Measurements from ENCODE around the gene CELA3A. TPM values are rescaled to one million over a fixed set of nuclear protein-coding genes. Genes with fewer than 3 reads are reported as not detected.
A peak's percentile ranks its signal among the peaks of the same experiment; 100 is the strongest.
"Not testable (repeated sequence)": the region's sequence is repeated elsewhere in the genome, so short reads cannot be mapped to it uniquely, and the experiment has no call there.

Gene CELA3A
- total RNA-seq, 1 donor from 2014 or later, result 3.1 TPM

DNA sequence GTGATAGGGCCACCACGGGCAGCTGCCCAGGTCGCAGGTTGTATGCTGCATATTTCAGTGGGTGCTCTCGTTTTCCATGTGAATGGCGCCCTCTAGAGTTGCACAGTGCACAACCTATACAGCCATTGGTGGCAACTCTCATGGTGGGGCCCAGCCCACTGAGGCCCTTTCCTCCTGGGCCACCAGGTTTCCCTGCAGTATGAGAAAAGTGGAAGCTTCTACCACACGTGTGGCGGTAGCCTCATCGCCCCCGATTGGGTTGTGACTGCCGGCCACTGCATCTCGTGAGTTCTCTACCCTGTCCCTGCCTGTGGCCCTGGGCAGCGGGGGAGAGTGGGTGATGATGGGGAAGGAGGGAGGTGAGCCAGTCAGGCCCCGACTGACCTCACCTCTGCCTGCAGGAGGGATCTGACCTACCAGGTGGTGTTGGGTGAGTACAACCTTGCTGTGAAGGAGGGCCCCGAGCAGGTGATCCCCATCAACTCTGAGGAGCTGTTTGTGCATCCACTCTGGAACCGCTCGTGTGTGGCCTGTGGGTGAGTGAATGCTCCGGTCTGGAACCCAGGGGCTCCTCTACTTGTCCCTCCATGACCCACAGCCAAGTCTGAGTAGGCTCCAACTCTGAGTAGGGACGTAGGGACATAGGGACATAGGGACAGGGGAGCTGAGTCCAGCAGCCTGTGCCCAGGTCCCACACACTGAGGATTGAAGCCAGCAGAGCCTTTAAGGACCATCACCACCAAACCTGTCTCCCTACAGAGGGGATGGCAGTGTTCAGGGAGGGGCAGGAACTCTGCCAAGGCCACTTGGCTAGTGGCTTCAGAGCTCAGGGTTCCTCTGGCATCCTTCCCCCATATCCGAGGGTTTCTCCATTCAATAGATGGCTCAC is 4.0 kb downstream of the CELA3A start:
- TF ChIP-seq, protein P1, sequence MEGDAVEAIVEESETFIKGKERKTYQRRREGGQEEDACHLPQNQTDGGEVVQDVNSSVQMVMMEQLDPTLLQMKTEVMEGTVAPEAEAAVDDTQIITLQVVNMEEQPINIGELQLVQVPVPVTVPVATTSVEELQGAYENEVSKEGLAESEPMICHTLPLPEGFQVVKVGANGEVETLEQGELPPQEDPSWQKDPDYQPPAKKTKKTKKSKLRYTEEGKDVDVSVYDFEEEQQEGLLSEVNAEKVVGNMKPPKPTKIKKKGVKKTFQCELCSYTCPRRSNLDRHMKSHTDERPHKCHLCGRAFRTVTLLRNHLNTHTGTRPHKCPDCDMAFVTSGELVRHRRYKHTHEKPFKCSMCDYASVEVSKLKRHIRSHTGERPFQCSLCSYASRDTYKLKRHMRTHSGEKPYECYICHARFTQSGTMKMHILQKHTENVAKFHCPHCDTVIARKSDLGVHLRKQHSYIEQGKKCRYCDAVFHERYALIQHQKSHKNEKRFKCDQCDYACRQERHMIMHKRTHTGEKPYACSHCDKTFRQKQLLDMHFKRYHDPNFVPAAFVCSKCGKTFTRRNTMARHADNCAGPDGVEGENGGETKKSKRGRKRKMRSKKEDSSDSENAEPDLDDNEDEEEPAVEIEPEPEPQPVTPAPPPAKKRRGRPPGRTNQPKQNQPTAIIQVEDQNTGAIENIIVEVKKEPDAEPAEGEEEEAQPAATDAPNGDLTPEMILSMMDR (IDR thresholded peaks at IDR 0.05; ENCODE audit: unreplicated experiment), result peak; percentile 53
- H3K36me3 Mint-ChIP-seq (ENCODE audit: insufficient read depth); H3K4me3 Mint-ChIP-seq (ENCODE audit: low read depth); H3K27me3 Mint-ChIP-seq; H3K9me3 Mint-ChIP-seq (ENCODE audit: low read depth); H3K4me1 Mint-ChIP-seq (ENCODE audit: low read depth): not testable (repeated sequence)
- peak; percentile 33 for DNase-seq (ENCODE audit: low spot score, unreplicated experiment)
- H3K27ac Mint-ChIP-seq, result peak overlapping the region; percentile 69

- not testable (repeated sequence) for H3K27ac Mint-ChIP-seq; H3K27me3 Mint-ChIP-seq; H3K4me1 Mint-ChIP-seq (ENCODE audit: low read depth); DNase-seq (ENCODE audit: low spot score, unreplicated experiment); H3K4me3 Mint-ChIP-seq (ENCODE audit: low read depth); H3K9me3 Mint-ChIP-seq (ENCODE audit: low read depth); H3K36me3 Mint-ChIP-seq (ENCODE audit: insufficient read depth)
Measured at GRCh38 chr1:22006736-22007135, 5.3 kb downstream of the CELA3A start.

GRCh38 chr1:22007262-22007661 is 5.8 kb downstream of the CELA3A start:
- not testable (repeated sequence) for H3K27me3 Mint-ChIP-seq; H3K36me3 Mint-ChIP-seq (ENCODE audit: insufficient read depth)

DNA sequence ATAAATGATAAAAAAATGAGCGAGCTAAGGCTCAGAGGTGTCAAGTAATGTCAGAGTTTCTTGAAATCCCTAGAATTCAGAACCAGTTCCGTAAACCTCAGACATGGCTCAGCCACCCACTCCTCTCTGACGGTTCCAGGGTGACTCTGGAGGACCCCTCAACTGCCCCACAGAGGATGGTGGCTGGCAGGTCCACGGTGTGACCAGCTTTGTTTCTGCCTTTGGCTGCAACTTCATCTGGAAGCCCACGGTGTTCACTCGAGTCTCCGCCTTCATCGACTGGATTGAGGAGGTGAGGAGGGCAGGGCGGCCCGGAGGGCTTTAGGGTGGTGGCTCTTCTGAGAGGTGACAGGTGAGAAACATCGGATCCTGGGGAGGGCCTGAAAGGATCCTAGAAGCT is 8.1 kb downstream of the CELA3A start:
- H3K36me3 Mint-ChIP-seq (ENCODE audit: insufficient read depth); H3K9me3 Mint-ChIP-seq (ENCODE audit: low read depth); H3K4me3 Mint-ChIP-seq (ENCODE audit: low read depth); DNase-seq (ENCODE audit: low spot score, unreplicated experiment); H3K27ac Mint-ChIP-seq; H3K4me1 Mint-ChIP-seq (ENCODE audit: low read depth); H3K27me3 Mint-ChIP-seq: not testable (repeated sequence)

More at GRCh38 chr1:22007262-22007661, 5.8 kb downstream of the CELA3A start:
- not testable (repeated sequence) for H3K4me1 Mint-ChIP-seq (ENCODE audit: low read depth); H3K4me3 Mint-ChIP-seq (ENCODE audit: low read depth); H3K9me3 Mint-ChIP-seq (ENCODE audit: low read depth); H3K27ac Mint-ChIP-seq; DNase-seq (ENCODE audit: low spot score, unreplicated experiment)

GRCh38 chr1:22012752-22013151 is 11.3 kb downstream of the CELA3A start:
- H3K27me3 Mint-ChIP-seq; DNase-seq (ENCODE audit: low spot score, unreplicated experiment); H3K27ac Mint-ChIP-seq; H3K4me1 Mint-ChIP-seq (ENCODE audit: low read depth); H3K36me3 Mint-ChIP-seq (ENCODE audit: insufficient read depth); H3K4me3 Mint-ChIP-seq (ENCODE audit: low read depth); H3K9me3 Mint-ChIP-seq (ENCODE audit: low read depth): not testable (repeated sequence)

DNA sequence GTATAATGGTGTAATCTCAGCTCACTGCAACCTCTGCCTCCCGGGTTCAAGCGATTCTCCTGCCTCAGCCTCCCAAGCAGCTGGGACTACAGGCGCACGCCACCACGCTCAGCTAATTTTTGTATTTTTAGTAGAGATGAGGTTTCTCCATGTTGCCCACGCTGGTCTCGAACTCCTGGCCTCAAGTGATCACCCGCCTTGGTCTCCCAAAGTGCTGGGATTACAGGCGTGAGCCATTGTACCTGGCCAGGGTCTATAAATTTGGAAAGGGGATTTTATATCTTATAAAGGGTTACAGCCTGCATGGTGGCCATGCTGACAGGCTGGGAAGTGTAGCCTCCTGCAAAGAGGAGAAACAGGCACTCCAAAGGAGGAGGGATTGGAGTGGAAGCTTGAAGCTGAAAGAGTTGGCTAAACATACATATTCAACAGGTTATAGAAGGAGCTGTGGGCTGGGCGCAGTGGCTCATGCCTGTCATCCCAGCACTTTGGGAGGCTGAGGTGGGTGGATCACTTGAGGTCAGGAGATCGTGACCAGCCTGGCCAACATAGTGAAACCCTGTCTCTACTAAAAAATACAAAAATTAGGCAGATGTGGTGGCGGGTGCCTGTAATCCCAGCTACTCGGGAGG is 13.2 kb downstream of the CELA3A start:
- not testable (repeated sequence) for H3K27ac Mint-ChIP-seq; H3K36me3 Mint-ChIP-seq (ENCODE audit: insufficient read depth); H3K9me3 Mint-ChIP-seq (ENCODE audit: low read depth); H3K4me3 Mint-ChIP-seq (ENCODE audit: low read depth); H3K27me3 Mint-ChIP-seq; DNase-seq (ENCODE audit: low spot score, unreplicated experiment); H3K4me1 Mint-ChIP-seq (ENCODE audit: low read depth)

DNA sequence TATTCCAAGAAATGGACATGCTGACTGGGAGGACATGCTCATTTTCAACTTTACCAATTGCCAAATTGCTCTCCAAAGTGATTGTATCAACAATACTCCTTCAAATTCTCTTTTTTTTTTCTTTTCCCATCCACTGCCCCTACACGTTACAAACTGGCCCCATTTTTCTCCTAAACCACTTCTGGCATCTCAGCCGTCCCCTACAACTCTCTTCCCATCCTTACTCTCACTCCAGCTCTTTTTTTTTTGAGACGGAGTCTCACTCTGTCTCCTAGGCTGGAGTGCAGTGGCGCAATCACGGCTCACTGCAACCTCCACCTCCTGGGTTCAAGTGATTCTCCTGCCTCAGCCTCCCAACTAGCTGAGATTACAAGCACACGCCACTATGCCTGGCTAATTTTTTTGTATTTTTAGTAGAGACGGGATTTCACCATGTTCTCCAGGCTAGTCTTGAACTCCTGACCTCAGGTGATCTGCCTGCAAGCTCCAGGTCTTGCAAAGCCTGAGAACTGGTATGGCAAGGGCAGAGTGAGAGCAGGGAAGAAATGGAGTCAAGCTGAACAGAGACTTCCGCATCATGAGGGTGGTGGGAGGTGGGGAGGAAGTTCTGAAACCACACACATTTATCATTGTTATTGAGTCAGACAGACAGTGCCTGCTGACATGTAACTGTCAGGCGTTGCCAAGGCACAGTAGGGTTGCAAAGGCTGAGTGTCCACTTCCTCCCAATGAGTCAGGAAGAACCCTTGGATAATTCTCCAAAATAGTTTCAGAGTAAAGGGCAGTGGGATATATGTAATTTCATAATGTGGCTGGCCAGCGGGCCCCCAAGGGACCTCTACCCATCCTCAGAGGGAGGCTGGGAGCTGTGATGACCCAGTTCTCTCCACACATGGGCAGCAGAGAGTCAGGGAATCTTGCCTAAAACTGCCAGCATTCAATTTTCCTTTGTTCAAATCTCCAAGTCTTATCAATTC is 17.4 kb downstream of the CELA3A start:
- H3K36me3 Mint-ChIP-seq (ENCODE audit: insufficient read depth), result no peaks in the 10 kb centered on the region
- no peak overlapping the region for H3K4me3 Mint-ChIP-seq (ENCODE audit: low read depth)
- TF ChIP-seq, protein P1 (IDR thresholded peaks at IDR 0.05; ENCODE audit: unreplicated experiment), result peak; percentile 34
- peaks cover 16% of the 10 kb centered on the region for H3K4me1 Mint-ChIP-seq (ENCODE audit: low read depth)
- DNase-seq (ENCODE audit: low spot score, unreplicated experiment), result no peak
- peak overlapping the region; percentile 76 for H3K27ac Mint-ChIP-seq
- no peaks in the 10 kb centered on the region for H3K9me3 Mint-ChIP-seq (ENCODE audit: low read depth)
- H3K27me3 Mint-ChIP-seq, result no peaks in the 10 kb centered on the region

Measured in progenitor cell of endocrine pancreas (in vitro differentiated cells).